EL (cell line): Measurements from ENCODE around the gene GPR157.
A peak's percentile ranks its signal among the peaks of the same experiment; 100 is the strongest.
"Not testable (repeated sequence)": the region's sequence is repeated elsewhere in the genome, so short reads cannot be mapped to it uniquely, and the experiment has no call there.

ENCODE experiments used
- DNase-seq: peaks from one replicate; pipeline ENCODE4 v3.0.0-alpha.2; 2016

Gene GPR157

DNA sequence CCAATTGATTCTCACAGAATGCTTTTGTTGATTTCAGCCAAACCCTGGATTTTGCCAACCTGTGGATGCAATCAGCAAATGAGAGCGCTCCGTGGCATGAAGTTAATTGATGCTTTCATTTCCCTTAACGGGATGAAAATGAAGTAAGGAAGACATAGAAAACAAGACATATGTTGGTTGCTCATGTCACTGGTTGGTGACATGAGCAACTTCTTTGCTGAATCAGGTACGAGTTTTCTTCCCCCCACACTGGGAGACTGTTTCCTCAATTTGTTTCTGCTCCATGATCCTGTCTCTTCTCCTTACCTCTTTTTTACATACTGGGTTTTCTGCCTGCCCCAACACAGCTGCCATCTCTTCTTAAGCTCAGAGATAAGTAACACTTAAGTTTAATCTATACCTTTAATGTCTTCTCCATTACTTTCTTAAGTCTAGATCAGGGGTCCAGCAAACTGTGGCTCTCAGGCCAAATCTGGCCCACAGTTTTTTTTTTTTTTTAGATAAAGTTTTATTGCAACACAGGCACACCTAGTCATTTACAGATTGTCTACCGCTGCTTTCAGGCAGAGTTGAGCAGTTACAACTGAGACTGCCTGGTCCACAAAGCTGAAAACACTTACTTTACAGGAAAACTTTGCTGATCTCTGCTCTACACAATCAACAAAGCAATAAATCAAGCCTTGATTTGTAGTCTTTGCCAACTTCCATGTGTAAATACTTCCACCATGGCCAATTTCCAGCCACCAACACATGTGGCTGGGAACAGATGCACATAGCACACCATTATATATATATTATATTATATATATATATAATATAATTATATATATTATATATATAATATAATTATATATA lies 13.3 kb downstream of the GPR157 start:
- DNase-seq: peak; percentile 14

DNA sequence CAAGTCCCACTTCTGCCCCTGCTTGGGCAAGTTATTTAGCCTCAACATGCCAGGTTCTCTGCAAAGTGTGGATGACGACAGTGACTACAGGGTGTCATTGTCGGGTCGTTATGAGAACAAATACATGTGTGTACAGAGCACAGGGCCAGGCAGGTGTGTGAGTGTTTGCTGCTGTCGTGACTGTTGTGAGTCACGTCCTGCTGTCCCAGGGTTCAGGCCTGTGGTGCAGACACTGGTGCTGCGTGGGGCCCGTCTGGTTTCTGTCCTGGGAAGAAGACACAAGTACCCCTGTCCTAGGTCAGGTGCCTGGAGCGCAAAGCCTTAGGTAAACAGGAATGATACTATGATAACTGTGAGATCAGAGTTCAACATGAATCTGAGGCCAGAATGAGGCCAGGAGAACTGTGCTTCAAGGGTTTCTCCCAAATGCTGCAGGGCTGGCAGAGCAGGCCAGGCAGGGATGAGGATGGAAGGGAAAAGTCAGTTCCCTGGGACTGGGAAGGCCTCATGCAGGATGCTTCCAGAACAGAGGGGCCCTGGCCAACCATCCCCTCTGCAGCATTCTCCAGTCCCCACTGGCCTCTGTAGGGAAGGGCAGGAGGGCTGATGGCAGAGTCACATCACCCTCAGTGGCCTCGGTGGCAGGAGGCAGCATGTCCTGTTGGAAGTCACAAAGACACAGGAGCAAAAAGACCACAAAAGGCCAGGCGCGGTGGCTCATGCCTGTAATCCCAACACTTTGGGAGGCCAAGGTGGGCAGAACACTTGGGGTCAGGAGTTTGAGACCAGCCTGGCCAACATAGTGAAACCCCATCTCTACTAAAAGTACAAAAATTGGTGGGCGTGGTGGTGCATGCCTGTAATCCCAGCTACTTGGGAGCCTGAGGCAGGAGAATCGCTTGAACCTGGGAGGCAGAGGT lies 15.7 kb downstream of the GPR157 start:
- DNase-seq: no peak

DNA sequence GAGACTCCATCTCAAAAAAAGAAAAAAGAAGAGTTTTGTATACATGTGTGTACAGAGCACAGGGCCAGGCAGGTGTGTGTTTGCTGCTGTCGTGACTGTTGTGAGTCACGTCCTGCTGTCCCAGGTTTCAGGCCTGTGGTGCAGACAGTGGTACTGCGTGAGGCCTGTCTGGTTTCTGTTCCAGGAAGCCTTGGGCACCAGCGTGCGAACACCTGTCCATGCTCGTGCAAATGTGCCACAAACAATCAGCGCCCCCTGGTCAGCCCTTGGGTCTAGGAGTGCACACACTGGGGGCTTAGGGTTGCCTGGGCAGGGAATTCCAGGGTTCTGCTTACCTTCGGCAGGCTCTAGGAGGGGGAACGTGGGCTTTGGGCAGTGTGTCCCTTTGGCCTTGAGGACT lies 16.9 kb downstream of the GPR157 start:
- DNase-seq: no peak

DNA sequence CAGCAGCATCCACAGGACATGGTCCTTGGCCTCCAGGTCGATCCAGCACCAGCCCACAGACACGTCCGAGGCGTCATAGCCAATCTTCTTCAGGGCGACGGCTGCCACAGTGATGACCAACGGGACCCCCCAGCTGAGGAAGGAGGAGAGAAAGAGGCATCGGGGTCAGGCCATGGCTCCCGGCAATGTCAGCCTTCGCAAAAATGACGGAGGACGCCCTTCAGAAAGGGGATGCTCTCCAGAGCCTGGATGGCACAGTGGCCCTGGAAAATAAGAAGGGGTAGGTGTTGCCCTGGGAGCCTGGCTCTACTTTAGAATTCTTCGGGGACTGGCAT lies 17.6 kb downstream of the GPR157 start:
- no peak for DNase-seq

DNA sequence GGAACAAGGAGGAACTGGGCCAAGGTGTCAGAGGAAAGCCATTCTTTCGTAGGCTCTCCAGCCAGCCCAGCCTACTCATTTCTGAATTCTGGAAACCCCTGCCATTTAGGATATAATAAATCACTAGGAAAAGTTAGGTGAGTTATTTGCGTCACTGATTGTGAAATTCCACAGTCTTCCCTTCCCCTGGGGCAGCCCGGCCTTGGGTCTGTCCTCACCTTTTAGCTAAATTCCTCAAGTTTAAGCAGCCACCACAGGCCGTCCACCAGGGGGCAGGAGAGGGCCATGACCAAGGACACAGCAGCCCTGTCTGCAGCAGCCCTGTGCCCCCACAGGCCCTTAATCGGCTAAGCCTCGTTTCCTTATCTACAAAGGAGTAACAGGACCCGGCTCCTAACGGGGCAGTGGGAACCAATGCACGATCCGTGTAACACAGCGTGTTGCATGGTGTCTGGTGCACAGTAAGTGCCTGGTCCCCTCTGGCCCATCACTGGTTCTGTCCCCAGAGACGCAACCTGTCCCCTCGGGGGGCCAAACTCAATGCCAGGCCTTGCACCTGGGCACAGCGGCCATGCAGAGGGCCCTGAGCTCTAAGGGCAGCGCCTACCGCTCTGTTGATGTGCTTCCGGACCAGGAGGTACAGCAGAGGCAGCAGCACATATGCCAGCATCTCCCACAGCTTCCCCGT lies 18.1 kb downstream of the GPR157 start:
- peak; percentile 83 for DNase-seq

DNA sequence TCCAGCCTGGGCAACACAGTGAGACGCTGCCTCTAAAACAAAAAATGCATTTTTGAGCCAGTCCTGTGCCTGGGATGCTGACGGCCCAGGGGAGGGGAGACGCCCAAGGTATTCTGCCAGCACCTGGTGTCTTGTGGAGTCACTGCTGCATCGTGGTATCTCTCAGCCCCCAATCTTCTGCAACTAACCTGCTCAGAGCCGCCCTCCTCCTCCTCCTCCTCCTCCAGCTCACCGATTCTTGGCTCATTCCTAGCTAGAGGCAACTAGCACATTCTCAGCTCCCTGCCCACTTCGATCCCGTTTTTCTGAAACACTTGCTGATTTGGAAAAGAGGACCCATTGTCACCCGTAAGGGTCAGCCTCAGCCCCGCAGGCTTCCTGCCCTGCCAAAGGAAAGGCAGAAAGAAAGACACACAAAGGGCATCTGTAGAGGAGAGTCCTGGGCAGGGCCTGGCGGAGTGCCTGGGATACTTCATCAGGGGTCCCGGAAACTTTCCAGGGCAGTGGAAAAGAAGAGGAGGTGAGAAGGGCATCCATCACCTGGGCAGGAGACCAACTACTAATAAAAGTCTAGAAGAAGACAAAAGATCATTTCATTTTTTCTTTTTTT lies 20.7 kb downstream of the GPR157 start:
- no peak for DNase-seq

DNA sequence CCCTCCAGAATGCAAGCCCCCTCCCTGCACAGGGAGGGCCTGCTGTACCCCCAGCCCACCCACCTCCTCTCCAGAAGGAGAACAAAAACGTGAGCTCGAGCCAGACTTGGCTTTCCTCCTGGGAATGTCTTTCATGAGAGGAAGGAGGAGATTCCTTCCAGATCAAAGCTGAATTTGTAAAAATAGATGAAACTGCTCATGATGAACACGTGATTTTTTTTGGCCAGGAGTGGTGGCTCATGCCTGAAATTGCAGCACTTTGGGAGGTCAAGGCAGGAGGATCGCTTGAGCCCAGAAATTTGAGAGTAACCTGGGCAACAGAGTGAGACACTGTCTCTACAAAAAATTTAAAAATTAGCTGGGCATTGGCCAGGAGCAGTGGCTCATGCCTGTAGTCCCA lies 21.8 kb downstream of the GPR157 start:
- DNase-seq: no peak

DNA sequence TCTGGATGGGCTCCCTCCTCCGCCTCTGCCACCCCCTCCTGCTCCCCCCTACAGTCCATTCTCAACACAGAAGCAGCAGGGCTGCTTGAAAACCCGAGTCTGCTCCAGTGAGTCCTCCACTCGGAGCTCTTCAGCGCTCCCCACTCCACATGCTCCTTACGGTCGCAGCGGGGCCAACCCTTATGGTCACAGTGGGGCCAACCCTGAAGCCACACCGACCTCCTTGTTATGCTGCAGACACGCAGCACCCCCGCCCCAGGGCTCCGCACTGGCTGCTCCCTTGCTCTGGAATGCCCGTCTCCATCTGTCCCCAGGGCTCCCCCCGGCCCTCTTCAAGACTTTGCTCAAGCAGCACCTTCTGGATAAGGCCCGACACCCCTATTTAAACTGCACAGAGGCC lies 22.6 kb downstream of the GPR157 start:
- DNase-seq: no peak

DNA sequence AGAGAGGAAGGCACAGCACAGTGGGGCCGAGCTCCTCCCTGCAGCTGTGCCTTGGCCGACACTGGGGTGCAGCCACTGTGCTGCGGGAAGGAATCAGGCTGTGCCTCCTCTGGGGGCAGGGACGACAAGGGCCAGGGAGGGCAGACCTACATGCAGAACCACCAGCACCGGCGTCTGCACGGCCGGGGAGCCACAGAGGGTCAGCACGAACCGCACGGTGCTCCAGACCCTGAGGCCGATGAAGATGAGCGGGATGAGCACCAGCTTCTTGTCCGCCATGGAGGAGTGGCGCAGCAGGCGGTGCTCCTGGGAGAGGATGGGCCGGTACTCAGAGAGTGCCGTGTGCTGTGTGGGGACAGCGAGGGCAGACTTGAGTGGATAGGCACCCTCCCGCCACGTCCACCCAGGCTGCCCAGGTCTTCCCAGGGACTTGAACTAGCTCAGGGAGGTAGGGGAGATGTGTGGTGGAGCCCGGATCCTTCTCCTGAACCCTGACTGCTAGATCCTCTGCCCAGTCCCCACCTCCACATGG lies 23.5 kb downstream of the GPR157 start:
- no peak for DNase-seq

DNA sequence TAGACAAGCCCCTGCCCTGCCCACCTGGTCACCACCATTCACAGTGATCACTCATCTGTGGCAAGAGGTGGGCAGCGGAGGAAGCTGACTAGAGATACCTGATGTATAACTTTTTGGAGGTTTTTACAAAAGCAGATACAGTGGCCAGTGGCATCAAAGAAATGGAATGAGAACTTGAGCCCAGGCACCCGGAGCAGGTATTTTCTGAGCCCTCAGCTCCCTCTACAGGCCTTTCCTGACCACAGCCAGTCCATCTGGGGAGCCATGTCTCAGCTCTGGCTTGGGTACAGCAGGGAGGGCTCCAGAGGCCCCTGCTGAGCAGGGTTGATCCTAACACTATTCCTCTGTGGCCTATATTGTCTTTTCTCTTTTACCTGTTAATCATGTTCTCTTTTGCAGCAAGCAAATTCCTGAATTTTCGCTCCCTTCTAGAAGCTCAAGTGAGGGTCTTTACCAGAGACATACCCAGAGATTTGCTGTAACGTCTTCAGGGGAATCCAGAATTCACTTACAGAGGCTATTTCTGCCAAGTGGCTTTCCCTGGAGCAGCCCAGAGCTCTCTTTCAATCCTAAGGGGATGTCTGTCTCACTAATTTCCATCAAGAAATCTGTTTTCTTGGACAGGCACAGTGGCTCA lies 27.3 kb downstream of the GPR157 start:
- peak; percentile 64 for DNase-seq

DNA sequence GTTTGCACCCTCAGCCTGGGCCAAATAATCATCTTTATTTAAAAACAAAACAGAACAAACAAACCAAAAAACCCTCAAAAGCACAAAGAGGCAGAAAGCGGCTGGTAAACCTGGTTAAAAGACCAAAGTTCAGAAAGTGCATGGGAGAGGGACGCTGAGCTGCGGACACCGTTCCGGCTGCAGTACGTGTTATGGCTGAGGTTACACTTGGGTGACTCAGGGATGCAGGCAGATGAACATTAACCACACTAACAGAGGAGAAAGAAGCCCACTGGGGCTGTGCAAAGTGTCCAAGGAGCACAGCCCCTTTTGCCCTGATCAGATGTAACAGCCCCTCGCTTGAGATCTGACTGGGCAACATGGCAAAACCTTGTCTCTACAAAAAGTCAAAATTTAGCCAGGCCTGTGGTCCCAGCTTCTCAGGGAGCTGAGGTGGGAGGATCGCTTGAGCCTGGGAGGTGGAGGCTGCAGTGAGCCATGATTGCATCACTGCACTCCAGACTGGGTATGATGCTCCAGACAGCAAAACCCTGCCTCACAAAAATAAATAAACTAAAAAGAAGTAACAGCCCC lies 28.3 kb downstream of the GPR157 start:
- no peak for DNase-seq

DNA sequence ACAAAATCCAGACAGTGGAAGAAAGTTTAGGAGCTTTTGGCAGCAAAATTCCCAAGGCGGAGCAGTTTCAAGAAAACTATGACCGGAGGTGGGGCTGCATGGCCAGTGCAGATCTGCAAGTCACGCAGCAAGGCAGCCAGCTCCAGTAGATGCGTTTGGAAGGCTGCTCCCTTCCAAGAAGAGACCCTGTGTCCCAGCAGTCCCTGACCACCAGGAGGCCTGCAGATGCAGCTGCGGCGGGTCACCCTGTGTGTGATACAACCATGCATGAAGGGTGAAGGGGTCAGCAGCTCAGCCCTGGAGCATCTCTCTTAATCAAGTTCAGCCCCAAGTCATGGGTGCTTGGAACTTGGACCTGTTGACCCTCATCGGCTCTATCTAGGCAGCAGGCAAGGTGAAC lies 29.3 kb downstream of the GPR157 start:
- no peak for DNase-seq

DNA sequence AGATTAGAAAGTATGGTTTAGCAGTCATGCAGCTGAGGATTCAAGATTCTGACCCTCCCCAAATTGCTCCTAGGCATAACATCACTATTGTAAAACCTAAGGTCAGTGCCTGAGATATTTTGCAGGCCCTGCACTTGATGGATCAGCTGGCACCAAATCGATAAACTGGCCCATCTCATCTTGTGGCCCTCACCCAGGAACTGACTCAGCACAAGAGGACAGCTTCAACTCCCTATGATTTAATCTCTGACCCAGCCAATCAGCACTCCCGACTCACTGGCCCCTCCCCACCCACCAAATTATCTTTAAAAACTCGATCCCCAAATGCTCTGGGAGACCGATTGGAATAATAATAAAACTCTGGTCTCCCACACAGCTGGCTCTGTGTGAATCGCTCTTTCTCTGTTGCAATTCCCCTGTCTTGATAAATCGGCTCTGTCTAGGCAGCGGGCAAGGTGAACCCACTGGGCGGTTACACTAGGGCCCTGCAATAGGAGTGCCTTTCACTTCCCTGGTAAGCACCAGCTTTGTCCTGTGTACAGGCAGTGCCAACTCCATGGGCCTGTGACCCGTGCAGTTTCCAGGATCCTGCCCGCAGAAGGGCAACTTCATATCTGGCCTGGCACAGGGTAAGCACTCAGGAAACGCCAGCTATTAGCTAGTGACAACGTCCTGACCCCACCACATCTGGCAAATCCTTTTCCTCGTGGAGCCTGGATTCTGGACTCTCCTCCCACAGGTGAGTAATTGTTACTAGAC lies 30.8 kb downstream of the GPR157 start:
- DNase-seq: no peak

DNA sequence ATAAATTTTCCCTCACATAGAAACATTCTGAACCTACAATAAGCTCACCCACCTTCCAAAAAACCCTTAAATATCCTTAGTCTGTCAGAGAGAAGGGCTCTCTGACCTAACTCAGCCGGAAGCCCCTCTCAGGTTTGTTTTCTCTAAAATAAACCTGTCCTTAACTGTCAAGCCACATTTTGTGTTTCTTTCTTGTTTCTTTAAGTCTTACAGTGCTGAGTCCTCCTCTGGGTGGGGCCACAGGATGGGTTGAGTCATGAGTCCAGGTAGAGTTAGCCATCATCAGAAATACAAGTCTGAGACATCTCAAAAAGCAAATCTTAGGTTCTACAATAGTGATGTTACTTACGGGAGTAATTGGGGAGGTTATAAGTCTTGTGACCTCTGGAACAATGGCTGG lies 33.1 kb downstream of the GPR157 start:
- DNase-seq: no peak

DNA sequence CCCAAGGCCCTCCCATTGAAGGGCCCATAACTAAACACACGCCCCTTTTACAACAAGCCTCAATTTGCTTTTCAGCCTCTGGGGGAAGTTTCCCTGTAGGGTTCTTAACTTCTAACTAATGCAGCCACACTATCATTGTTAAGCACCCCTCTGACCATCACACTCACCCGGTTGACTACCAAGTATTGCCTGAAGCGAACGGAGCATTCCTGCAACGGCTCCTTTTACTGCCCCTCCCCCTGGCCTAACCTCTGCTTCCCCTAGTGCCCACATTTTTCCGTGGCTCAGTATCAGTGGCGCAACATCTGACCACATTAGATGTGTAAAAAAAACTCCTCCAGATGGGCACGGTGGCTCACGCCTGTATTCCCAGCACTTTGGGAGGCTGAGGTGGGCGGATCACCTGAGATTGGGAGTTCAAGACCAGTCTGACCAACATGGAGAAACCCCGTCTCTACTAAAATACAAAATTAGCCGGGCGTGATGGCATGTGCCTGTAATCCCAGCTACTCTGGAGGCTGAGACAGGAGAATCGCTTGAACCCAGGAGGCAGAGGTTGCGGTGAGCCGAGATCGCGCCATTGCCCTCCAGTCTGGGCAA lies 34.8 kb downstream of the GPR157 start:
- not testable (repeated sequence) for DNase-seq

DNA sequence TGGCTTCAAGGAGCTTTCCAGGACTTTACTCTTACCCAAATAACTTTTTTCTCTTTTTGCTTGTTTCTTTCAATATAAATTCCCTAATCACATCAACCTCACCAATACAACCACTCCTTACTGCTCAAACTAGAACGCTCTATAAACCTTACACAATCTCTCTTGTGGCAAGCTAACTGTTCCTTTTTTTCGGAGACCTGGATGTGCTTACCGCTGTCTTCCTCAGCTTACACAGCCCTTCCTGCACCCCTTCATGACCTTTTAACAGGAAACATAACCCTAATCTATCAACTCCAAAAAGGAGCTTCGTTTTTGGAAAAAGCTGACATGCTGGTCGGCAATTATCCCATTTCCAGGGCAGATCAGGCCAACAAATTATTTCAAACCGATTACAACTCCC lies 35.3 kb downstream of the GPR157 start:
- no peak for DNase-seq

DNA sequence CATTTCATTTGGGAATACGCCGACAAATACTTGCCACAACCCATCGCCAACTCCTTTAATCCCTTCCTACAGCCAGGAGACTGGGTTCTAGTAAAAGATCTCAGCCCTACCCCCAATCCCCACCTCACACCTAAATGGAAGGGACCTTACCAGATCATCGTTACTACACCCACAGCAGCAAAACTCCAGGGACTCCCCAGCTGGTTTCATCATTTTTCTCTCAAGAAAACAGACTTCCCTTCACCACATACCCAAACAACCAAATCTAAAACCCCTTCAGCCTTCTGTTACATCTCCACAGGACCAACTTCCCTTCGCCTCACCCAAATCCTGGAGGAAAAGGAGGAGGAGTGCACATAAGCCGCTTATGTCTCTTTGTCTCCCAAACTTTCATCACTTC lies 35.8 kb downstream of the GPR157 start:
- no peak for DNase-seq

DNA sequence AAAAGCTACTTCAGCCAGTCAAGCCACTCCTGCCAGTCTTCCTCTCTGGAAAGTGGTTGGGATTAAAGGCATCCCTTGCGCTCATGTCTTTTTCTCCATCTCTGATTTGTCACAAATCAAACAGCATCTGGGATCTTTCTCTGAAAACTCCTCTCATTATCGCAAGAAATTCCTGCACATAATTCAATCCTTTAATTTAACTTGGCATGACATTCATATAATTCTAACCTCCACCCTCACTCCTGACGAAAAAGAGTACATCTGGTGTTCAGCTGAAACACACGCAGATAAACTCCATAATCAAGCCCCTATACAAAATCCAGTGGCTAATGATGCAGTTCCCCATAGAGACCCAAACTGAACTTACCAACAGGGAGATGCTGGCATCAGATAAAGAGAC lies 40.1 kb downstream of the GPR157 start:
- DNase-seq: no peak

DNA sequence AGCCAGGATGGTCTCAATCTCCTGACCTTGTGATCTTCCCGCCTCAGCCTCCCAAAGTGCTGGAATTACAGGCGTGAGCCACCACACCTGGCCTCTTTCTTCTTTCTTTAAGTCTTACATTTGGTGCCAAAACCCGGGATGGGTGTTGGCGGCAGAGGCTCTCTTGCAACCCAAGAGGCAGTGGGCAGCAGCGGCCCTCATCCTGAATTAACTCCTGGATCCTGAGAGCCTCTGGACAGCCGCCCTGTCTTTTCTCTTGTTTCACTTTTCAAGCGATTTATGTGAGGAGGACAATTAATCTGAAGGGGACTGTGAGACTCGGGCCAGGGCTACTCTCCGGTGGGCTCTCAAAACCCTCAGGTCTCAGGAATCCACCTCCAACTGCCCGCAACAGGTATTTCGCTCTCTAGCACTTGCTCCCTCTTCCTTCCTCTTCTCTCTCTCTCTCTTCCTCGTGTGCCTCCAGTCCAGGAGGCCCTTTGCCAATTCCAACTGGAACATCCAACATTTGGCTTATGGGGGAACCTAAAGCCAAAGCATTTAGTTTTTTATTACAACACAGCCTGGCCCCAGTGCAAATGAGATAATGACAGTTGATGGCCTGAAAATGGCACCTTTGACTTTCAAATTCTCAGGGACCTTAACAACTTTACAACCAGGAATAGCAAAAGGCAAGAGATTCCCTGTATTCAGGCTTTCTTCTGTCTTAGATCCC lies 41.3 kb downstream of the GPR157 start:
- DNase-seq: no peak

DNA sequence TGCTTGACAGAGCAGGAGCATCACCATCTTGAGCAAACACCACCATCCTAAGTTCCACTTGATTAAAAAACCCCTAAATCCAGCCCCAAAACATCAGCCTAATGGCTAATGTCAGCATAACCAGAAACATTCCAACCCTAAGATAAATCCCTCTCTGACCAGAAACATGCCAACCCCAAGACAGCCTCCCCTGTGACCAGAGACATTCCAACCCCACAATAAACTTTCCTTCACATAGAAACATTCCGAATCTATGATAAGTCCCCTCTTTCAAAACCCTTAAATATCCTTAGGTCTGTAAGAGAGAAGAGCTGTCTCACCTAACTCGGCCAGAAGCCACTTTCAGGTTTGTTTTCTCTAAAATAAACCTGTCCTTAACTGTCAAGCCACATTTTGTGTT lies 42.1 kb downstream of the GPR157 start:
- DNase-seq: no peak
